HG03097 (cell line): ENCODE data around the gene SHANK2.

ENCODE experiments used
- ATAC-seq: cut with Tn5 transposase; IDR thresholded peaks from one replicate; pipeline ENCODE4 v1.9.1; 2021; ENCODE audit not compliant: unreplicated experiment, low FRiP score

SHANK2 gene

DNA sequence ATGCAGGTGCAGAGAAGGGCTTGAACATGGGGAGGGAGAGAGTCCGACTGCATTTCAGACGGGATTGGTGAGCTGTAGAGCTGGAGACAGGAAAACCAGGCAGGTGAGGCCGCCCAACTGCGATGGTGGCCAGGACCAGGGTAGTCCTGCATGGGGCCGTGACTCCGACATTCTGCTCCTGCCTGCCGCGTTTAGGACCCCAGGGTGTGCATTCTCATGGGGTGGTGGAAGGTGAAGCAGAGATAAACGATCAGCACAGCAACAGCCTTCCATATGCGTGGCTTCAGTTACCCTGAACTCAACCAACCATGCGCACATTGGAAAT is 29.3 kb downstream of the SHANK2 start:
- ATAC-seq = no peak

- no peak for ATAC-seq
Measured at GRCh38 chr11:71222318-71223080, 29.9 kb downstream of the SHANK2 start.

DNA sequence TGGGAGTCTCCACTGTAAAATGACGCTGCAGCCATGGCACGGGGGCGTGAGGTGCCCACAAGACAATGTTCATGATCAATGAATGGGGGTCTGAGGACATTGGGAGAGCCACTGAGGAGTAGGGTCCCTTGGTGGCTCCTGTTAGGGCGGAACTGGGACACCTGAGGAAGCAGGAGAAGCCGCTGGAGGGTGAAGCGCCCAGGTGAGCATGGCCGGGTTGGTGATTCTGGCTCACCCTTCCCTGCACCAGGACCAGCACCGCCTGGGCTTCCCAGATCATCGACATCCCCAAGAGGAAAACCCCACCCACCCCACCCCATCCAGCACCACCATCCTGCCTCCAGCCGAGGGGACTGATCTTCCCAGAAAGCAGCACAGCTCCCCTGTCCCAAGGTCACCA is 30.6 kb downstream of the SHANK2 start:
- ATAC-seq = no peak

DNA sequence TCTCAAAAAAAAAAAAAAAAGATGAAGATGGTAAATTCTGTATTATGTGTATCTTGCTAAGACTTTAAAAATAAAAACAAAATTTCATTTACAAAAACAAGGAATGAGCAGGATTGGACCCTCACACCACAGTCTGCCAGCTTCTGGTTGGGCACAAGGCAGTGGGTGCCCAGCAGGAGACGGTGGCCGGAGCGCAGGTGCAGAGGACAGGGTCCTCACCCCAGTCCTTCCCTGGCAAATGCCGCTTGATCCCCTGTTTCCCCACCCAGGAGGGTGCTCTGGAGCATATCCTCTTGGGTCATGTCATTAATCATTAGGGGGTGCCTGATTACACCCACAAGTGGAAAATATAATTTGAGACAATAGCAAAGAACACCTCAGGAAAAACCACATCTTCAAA is 31.2 kb downstream of the SHANK2 start:
- ATAC-seq = no peak

DNA sequence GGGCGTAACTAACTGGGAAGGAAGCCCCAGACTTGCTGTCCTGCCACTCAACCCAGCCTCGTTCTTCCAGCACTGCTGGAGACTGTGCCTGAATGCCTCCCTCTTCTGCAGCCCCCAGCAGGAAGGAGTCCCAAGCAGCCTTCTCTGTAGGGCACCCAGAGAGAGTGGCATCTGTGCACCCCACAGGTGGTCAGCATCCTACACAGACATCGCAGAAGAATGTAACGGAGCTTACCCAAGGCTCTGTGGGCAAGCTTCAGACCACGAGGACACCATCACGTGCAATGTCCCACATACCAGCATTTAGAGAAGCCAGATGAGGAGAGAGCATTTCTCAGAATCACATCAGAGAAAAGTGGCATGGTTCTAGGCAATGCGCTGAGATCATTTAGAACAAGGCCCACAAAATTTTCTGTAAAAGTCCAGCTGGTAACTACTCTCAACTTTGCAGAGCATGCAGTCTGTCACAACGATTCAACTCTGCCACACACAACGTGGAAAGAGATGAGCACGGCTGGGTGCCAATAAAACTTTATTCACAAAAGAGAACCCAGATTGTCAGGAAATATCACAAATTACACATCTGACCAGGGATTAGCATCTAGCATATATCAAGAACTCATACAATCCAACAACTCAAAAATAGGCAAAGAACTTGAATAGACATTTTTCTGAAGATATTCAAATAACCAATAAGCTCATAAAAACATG is 33.4 kb downstream of the SHANK2 start:
- ATAC-seq = no peak

DNA sequence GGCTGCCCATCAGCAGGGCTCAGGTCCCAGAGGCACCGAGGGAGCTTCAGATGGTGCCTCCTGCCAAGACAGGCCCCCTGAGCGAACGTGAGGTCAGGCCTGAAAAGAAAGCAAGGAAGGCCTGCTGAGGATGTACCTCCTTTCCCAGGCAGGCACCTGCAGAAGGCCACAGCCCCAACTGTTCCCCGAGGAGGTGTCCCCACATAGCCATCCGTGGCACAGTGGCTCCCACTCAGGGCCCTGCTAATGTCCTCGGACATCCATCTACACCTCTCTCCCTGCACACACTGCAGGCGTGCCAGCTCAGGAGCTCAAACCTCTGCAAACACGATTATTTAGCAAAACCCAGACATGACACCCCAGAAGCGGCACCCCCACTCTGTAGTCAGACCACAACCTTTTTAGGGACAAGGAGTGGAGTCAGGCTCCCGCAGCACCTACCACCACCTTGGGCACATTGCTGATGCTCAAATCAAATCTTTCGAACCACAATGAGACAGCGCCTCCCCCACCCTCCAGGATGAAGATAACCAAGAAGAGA is 36.9 kb downstream of the SHANK2 start:
- ATAC-seq = no peak

GRCh38 chr11:71214553-71215424 is 37.6 kb downstream of the SHANK2 start:
- ATAC-seq = no peak

DNA sequence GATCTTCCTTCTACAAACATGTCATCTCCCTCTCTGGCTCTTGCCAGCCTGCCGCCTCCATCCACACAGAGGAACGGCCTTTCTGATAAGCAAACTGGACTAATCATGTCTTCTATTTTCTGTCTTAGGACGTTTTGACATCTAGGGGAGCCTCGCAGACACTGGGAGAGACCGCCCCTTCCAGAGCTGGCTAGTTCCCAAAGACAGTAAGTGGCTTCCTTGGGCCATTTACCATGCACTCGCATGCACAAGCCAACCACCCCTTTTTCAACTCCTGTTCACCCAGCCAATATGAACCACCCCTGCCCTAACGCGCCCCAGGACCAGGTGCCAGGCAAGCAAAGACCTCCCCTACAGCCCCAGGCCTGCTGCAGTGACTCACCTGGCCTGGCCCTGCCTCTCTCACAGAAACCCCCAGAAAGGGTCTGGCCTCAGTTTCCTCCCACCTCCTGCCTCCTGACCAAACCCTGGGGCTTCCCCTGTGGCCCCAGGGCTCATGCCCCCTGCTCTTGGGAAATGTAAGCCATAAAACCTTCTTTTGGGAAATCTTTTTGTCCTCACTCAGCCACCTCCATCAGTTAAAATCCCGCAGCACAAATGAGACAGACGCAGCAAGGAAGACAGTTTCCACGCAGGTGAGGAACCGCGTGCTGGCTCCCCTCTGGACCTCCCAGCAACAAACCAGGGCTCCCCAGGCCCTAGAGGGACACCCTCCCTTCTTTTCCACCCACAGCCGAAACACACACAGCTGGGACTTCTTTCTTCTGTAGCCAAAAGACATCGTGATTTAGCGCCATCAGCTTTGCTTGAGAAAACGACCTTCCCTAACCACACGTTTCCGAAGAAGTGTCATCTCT is 38.5 kb downstream of the SHANK2 start:
- ATAC-seq = no peak

DNA sequence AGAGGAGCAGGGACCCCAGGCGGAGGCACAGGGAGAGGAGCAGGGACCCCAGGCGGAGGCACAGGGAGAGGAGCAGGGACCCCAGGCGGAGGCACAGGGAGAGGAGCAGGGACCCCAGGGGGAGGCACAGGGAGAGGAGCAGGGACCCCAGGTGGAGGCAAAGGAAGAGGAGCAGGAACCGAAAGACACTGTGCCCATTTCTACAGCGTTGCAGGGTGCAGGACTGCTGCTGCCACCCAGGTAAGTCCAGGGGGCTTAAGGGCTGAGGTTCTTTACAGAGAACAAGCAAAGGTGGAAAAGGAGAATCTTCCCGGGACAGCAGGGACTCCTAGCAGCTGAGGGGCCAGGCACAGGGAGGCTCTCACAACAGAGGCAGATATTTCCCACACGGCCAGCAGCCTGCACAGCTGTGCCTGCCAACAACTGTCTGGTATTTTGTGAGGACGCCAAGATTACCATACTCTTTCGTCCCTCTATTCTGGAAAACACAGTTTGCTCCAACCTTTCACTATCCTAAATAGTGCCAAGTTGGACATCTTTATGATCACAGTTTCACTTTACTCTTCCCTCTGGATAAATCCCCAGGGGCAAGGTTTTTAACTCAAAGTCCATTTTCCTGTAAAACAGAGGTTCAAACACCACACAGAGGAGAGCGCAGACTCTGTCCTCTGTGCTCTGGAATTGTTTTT is 39.4 kb downstream of the SHANK2 start:
- ATAC-seq = no peak

DNA sequence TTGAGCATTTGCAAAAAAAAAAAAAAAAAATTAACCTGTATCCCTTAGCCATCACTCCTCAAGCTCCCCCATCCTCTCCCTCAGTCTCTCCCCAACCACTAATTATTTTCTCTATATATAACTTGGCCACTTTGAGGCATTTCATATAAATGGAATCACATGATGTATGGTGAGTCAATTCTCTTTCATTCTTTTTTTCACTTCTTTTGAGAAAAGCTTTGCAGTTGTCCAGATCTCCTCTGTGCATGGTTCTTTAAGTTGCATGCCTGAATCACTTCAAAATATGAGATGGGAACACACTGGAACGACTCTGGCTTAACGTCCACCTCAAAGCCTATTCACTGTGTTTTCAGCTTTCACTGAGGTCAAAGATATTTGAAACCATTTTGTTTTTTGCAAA is 40.7 kb downstream of the SHANK2 start:
- ATAC-seq = no peak

GRCh38 chr11:71210861-71211260 is 41.5 kb downstream of the SHANK2 start:
- no peak for ATAC-seq

DNA sequence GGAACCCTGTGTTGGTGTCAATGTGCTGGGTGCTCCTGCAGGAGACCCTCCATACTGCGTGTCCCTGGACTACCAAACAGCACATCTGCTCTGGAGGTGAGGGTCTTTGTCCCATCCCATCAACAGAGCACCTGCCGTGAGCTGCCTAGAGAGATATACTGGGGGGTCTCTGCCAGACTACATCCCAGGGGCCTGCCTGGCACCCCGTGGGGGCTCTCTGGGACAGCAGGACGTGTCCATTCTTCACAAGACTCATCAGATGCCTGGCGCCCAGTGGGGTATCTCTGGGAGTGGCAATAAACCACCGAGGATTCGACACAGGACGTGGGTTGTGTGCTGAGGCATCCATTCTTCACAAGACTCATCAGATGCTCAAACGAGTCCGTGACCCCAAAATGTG is 42.7 kb downstream of the SHANK2 start:
- ATAC-seq = no peak

DNA sequence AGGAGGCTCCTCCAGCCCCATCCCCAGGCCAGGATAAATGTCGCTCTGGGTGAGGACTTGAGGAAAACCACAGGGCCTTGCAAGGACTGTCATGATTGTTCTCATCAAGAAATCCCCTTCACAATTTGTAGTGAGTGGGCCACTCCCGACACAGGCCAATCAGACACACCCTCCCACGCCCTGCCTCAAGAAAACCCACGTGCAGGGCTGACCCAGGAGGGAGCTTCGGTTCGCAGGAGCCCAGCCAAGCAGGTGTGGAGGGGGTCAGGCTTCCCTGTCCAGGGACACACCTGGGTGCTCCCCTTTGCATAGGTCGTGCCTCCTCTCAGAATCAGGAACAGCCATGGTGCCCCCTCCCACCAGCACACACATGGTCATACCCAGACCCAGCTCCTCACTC is 43.2 kb downstream of the SHANK2 start:
- no peak for ATAC-seq

- no peak for ATAC-seq
Measured at GRCh38 chr11:71208011-71208774, 44.2 kb downstream of the SHANK2 start.

DNA sequence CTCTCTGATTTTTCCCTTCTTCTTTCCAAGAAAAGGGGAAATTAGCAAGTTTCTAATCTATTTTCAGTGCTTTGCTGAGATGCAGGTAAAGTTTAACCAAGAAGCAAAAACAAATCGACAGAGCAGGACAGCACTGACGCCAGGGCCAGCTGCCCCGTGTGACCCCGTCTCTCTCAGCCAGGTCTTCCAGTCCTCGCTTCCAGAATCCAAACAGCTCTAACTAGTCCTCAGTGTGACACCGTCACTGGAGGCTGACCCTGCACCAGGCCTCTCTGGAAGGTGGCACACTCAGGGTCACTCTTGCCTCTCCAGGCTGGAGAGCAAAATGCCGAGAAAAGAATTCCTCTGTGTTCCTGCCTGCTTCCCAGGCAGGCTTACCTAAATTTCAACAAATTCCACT is 44.8 kb downstream of the SHANK2 start:
- no peak for ATAC-seq

- ATAC-seq = no peak
Measured at GRCh38 chr11:71206186-71206585, 46.2 kb downstream of the SHANK2 start.

GRCh38 chr11:71204748-71205664 is 47.4 kb downstream of the SHANK2 start:
- no peak for ATAC-seq

GRCh38 chr11:71204294-71204693 is 48.1 kb downstream of the SHANK2 start:
- ATAC-seq = no peak
